Measurements from ENCODE around the gene SDHAF3.
A peak's percentile ranks its signal among the peaks of the same experiment; 100 is the strongest.

DNA sequence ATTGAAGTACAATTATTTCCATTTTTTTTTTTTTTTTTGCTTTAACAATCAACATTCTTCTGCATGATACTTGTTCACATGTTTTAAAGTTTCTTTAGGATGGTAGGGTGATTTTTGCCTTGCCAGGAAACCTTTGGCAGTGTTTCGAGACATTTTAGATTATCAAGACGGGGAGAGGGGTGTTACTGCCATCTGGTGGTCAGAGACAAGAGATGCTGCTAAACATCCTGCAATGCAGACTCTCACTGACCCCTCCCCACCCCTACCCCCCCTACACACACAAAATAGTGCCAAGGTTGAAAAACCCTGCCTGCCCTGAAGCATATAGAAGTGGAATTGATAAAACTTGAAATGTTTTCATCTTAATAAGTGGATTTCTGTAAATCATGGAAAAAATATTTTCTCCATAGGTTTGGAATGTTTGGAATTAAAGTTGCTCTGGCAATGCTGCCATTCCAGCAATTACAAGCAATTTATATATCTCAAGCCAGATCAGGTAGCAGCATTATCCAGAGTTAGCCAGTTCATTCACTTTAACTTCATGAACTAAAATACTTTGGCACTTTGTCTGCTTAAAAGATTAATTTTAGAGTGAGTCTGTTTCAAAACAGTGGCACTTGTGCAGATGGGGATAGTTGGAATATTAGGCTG, 62.1 kb downstream of the SDHAF3 start:
- TF ChIP-seq POLR2A (IDR thresholded peaks at IDR 0.05) (no peak), CTCF (IDR thresholded peaks at IDR 0.05) (peak; percentile 48 to 83 (median 82))

Data from right lobe of liver (tissue), 4 donors.